IMR-90 (cell line): Measurements from ENCODE around the gene LENG1. TPM values are rescaled to one million over a fixed set of nuclear protein-coding genes. Genes with fewer than 3 reads are reported as not detected.

ENCODE experiments used
- ATAC-seq: fragments of 200-7000 bp; cut with Tn5 transposase; 2 replicates; pipeline ENCODE4 v1.9.1; 2020; ENCODE audit warnings: low read depth, mild to moderate bottlenecking, moderate library complexity
- BruUV-seq: library from RNA; stranded (reverse); fragments of 400-500 nt; replicated peaks from 2 replicates; lab custom pipeline; 2021; lab: Mats Ljungman, UMichigan
- CTCF ChIA-PET: fragments of 300-600 bp; formaldehyde crosslinking; extraction: SDS; loops from one replicate; lab custom pipeline; 2021; ENCODE audit warnings: antibody characterized with exemption; lab: Yijun Ruan, JAX
- POLR2A ChIA-PET: fragments of 300-600 bp; sonication (Branson Sonifier 250); formaldehyde crosslinking; loops from one replicate; lab custom pipeline; 2022; ENCODE audit warnings: antibody characterized with exemption; ENCODE audit not compliant: unreplicated experiment; lab: Charles Lee
- DNase-seq: peaks from one replicate; pipeline ENCODE4 v3.0.0; 2013
- H2AFZ ChIP-seq: replicated peaks from 2 replicates; pipeline ENCODE3; 2013; ENCODE audit warnings: low read length, mild to moderate bottlenecking; ENCODE audit not compliant: poor library complexity
- H2AK5ac ChIP-seq: 2 replicates; pipeline ENCODE4 v1.6.1; 2013; ENCODE audit warnings: low read depth, low read length, inconsistent platforms
- H2AK9ac ChIP-seq: replicated peaks from 2 replicates; pipeline ENCODE3; 2013; ENCODE audit warnings: mild to moderate bottlenecking, low read depth, low read length, moderate library complexity; ENCODE audit not compliant: poor library complexity
- H2BK120ac ChIP-seq: 2 replicates; pipeline ENCODE4 v1.6.1; 2013; ENCODE audit warnings: low read depth, low read length, inconsistent platforms
- H2BK15ac ChIP-seq: 3 replicates; pipeline ENCODE4 v1.6.1; 2013; ENCODE audit warnings: low read depth, low read length, inconsistent platforms
- H2BK20ac ChIP-seq: 2 replicates; pipeline ENCODE4 v1.6.1; 2013; ENCODE audit warnings: low read depth, mild to moderate bottlenecking, inconsistent platforms, low read length, moderate library complexity
- H2BK5ac ChIP-seq: 2 replicates; pipeline ENCODE4 v1.6.1; 2013; ENCODE audit warnings: mild to moderate bottlenecking, low read depth, low read length, inconsistent platforms; ENCODE audit not compliant: poor library complexity, severe bottlenecking
- H3K14ac ChIP-seq: replicated peaks from 2 replicates; pipeline ENCODE4 v1.6.1; 2013; ENCODE audit warnings: low read depth, low read length, inconsistent platforms
- H3K18ac ChIP-seq: 2 replicates; pipeline ENCODE4 v1.6.1; 2013; ENCODE audit warnings: low read depth, low read length, control low read depth
- H3K23ac ChIP-seq: 2 replicates; pipeline ENCODE4 v1.6.1; 2013; ENCODE audit warnings: low read depth, low read length, inconsistent platforms
- H3K27ac ChIP-seq: 2 replicates; pipeline ENCODE4 v1.5.1; 2013; ENCODE audit warnings: mild to moderate bottlenecking, control low read depth, low read length; ENCODE audit not compliant: insufficient read depth
- H3K27me3 ChIP-seq: 2 replicates; pipeline ENCODE4 v1.6.1; 2013; ENCODE audit warnings: low read length; ENCODE audit not compliant: control insufficient read depth, insufficient read depth
- H3K36me3 ChIP-seq: 2 replicates; pipeline ENCODE4 v1.6.1; 2013; ENCODE audit warnings: low read length, mixed read lengths; ENCODE audit not compliant: control insufficient read depth, insufficient read depth
- H3K4ac ChIP-seq: 2 replicates; pipeline ENCODE4 v1.6.1; 2013; ENCODE audit warnings: low read depth, low read length, inconsistent platforms
- H3K4me1 ChIP-seq: 2 replicates; pipeline ENCODE4 v1.6.1; 2013; ENCODE audit warnings: low read length, mixed read lengths; ENCODE audit not compliant: control insufficient read depth, insufficient read depth
- H3K4me2 ChIP-seq: 2 replicates; pipeline ENCODE4 v1.6.1; 2013; ENCODE audit warnings: low read depth, mild to moderate bottlenecking, control low read depth, low read length, moderate library complexity
- H3K4me3 ChIP-seq: 2 replicates; pipeline ENCODE4 v1.5.1; 2013; ENCODE audit warnings: low read depth, mild to moderate bottlenecking, control low read depth, low read length, moderate library complexity; ENCODE audit not compliant: insufficient read depth
- H3K56ac ChIP-seq: 2 replicates; pipeline ENCODE4 v1.6.1; 2013; ENCODE audit warnings: low read length, inconsistent platforms; ENCODE audit not compliant: insufficient read depth; ENCODE audit errors: extremely low read depth
- H3K79me1 ChIP-seq, 2 experiments: 2 replicates each; pipeline ENCODE4 v1.6.1; 2013; ENCODE audit warnings: low read length in 2 of 2, inconsistent platforms in 1 of 2, low read depth in 1 of 2
- H3K9ac ChIP-seq: 2 replicates; pipeline ENCODE4 v1.6.1; 2013; ENCODE audit warnings: low read depth, low read length, control low read depth
- H3K9me1 ChIP-seq: 2 replicates; pipeline ENCODE4 v1.6.1; 2013; ENCODE audit warnings: low read length, inconsistent platforms; ENCODE audit not compliant: insufficient read depth
- H3K9me3 ChIP-seq: 2 replicates; pipeline ENCODE4 v1.6.1; 2013; ENCODE audit warnings: low read length; ENCODE audit not compliant: control insufficient read depth, insufficient read depth
- H4K20me1 ChIP-seq: 2 replicates; pipeline ENCODE4 v1.6.1; 2013; ENCODE audit warnings: low read length, inconsistent platforms; ENCODE audit not compliant: insufficient read depth
- H4K5ac ChIP-seq: 2 replicates; pipeline ENCODE4 v1.6.1; 2013; ENCODE audit warnings: mild to moderate bottlenecking, low read depth, low read length, control low read depth
- H4K8ac ChIP-seq, 2 experiments: 2 replicates each; pipeline ENCODE4 v1.6.1; 2013; ENCODE audit warnings: low read depth in 2 of 2, low read length in 2 of 2, control low read depth in 1 of 2, inconsistent platforms in 1 of 2
- H4K91ac ChIP-seq: 2 replicates; pipeline ENCODE4 v1.6.1; 2013; ENCODE audit warnings: low read depth, low read length, inconsistent platforms; ENCODE audit not compliant: insufficient read depth
- BHLHE40 ChIP-seq: fragments of 150-350 bp; IDR thresholded peaks from 2 replicates; pipeline ENCODE4 v1.6.1; 2016; ENCODE audit warnings: mild to moderate bottlenecking, low read depth, low read length
- CEBPB ChIP-seq: IDR thresholded peaks from 2 replicates; pipeline ENCODE4 v1.6.1; 2012; ENCODE audit warnings: low read depth, low read length, improper control_type of control experiment
- CHD1 ChIP-seq: IDR thresholded peaks from 2 replicates; pipeline ENCODE4 v1.6.1; 2012; ENCODE audit warnings: low read depth, low read length, improper control_type of control experiment
- FOS ChIP-seq: fragments of 150-350 bp; IDR thresholded peaks from 2 replicates; pipeline ENCODE4 v1.6.1; 2016; ENCODE audit warnings: low read depth, low read length
- MAZ ChIP-seq: IDR thresholded peaks from 2 replicates; pipeline ENCODE4 v1.6.1; 2012; ENCODE audit warnings: low read depth, mild to moderate bottlenecking, low read length, improper control_type of control experiment, moderate library complexity, borderline replicate concordance
- MXI1 ChIP-seq: IDR thresholded peaks from 2 replicates; pipeline ENCODE4 v1.6.1; 2012; ENCODE audit warnings: low read depth, mild to moderate bottlenecking, low read length, moderate library complexity, borderline replicate concordance
- POLR2A ChIP-seq: IDR thresholded peaks from 2 replicates; pipeline ENCODE4 v1.6.1; 2012; ENCODE audit warnings: mild to moderate bottlenecking, low read depth, low read length
- RAD21 ChIP-seq: IDR thresholded peaks from 2 replicates; pipeline ENCODE4 v1.6.1; 2012; ENCODE audit warnings: low read length, improper control_type of control experiment
- RCOR1 ChIP-seq: IDR thresholded peaks from 2 replicates; pipeline ENCODE4 v1.6.1; 2012; ENCODE audit warnings: mild to moderate bottlenecking, low read length, improper control_type of control experiment; ENCODE audit not compliant: insufficient replicate concordance
- RFX5 ChIP-seq: IDR thresholded peaks from 2 replicates; pipeline ENCODE4 v1.8.0; 2012; ENCODE audit warnings: low read depth, mild to moderate bottlenecking, low read length, moderate library complexity
- SMC3 ChIP-seq: fragments of 150-350 bp; IDR thresholded peaks from 2 replicates; pipeline ENCODE4 v1.6.1; 2016; ENCODE audit warnings: low read depth, mild to moderate bottlenecking, antibody characterized with exemption, low read length, moderate library complexity
- WGBS, 2 experiments: methylation state at CpG; one replicate each; pipeline versions ENCODE4 v1.1.5 to v1.1.7; 2013; ENCODE audit warnings: missing lambda C conversion rate in 2 of 2; ENCODE audit not compliant: insufficient read length in 1 of 2; ENCODE audit errors: extremely low coverage in 2 of 2; 5-methylcytosine and 5-hydroxymethylcytosine counted together
- dilution Hi-C: fragments of 300-500 bp; cut with HindIII; formaldehyde crosslinking; loops from one replicate; pipeline ENCODE4 v1.14.3; 2018; ENCODE audit warnings: low sequenced_read_pairs; ENCODE audit not compliant: unreplicated experiment
- in situ Hi-C: fragments of 300-500 bp; cut with MboI; formaldehyde crosslinking; loops from 3 replicates; pipeline ENCODE4 v1.14.3; 2019; ENCODE audit warnings: low sequenced_read_pairs, inconsistent platforms, mixed read lengths
- intact Hi-C: fragments of 100-400 bp; cut with micrococcal nuclease; formaldehyde crosslinking; loops from 2 replicates; pipeline ENCODE4 v1.10.0; 2022
- polyA plus RNA-seq, 3 experiments: library from polyadenylated mRNA; depleted of rRNA; stranded (reverse); fragments of >200 nt; gene quantifications; 2 replicates each; pipeline ENCODE4 v1.2.3, GENCODE V29; 2012; ENCODE audit warnings: low replicate concordance in 1 of 3
- total RNA-seq: library from RNA; depleted of rRNA; stranded (reverse); fragments of >200 nt; gene quantifications from 2 replicates; pipeline ENCODE4 v1.2.3, GENCODE V29; 2012
- TF ChIP-seq, protein P1 (sequence below): fragments of 150-350 bp; IDR thresholded peaks from 2 replicates; pipeline ENCODE4 v1.6.1; 2016; ENCODE audit warnings: low read depth, mild to moderate bottlenecking, low read length, moderate library complexity, borderline replicate concordance
- TF ChIP-seq, protein P2 (sequence below): fragments of 150-350 bp; IDR thresholded peaks from 2 replicates; pipeline ENCODE4 v1.6.1; 2017; ENCODE audit warnings: mild to moderate bottlenecking, antibody characterized with exemption, low read length, low read depth
- TF ChIP-seq, protein P3 (sequence below): conservative IDR thresholded peaks from 2 replicates; pipeline ENCODE4 v1.5.1; 2012; ENCODE audit warnings: mild to moderate bottlenecking, low read depth, low read length, improper control_type of control experiment

The LENG1 gene
- total and polyA plus RNA-seq, 2 of the 4 experiments (the other 2 are of a cell fraction), result 2.7 to 5.3 TPM

DNA sequence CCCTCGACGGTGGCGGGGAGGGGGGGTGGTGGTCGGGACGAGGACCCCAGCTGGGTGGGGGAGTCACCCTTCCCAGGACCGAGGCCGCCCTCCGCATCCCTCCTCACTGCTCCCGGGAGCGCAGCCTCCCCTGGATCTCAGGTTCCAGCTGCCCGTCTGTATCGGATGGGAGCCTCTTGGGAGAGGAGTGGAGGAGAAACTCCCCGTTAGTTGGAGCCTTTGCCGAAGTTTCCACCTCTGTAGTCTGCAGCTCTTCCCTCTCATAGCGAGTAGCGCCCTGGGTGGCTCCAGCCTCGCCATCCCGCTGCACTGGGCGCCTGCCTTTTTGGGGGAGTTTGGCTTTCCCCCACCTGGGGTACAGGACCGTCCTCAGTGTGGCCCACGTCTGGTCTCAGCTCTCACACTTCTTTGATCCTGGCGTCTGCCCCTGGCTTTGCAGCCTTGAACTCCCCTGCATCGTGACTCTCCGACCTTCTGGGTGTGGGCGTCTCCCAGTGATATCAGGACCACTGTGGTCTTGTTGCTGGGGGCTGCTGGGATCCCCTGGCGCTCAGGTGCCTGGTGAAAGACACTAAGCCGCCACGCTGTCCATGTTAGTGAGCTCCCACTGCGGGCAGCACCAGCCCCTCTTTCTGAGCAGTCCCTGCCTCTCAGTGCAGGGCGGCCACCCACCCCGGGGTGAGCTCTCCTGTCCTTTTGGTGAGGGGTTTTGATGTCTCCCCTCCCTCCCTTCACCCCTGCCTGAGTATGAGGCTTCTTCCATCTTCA lies 20.8 kb downstream of the LENG1 start:
- ChIA-PET CTCF (interaction anchor here (1.1 kb wide), 1 partner anchor 72 kb away, joined by 3 read pairs; no protein-coding TSS in a partner anchor), POLR2A (no interaction called here)
- Histone ChIP-seq H3K79me1 (peaks cover 9 to 53% of the 10 kb centered on the region in 2 experiments), H3K4ac (peak overlapping the region; percentile 61; the same call in 1 of the 2 replicates), H3K4me1 (peaks cover 10% of the 10 kb centered on the region), H3K56ac (no peak overlapping the region), H2BK15ac (no peak overlapping the region), H3K9ac (peak overlapping the region; percentile 68), H4K91ac (no peak overlapping the region), H3K14ac (no peak overlapping the region; the same call in 1 of the 2 replicates), H3K23ac (peak overlapping the region; percentile 44), H3K18ac (no peak overlapping the region), H3K36me3 (peaks cover 22% of the 10 kb centered on the region), H3K27ac (peak overlapping the region; percentile 71; the same call in 1 of the 2 replicates), H3K9me3 (no peaks in the 10 kb centered on the region), H2AK9ac (peak overlapping the region; percentile 98), H3K4me3 (peak overlapping the region; percentile 51), H2BK20ac (no peak overlapping the region), H2AK5ac (peak overlapping the region; percentile 78), H3K27me3 (no peaks in the 10 kb centered on the region), H2AFZ (no peak overlapping the region), H2BK5ac (no peak overlapping the region), H2BK120ac (no peak overlapping the region), H3K9me1 (peaks cover 16% of the 10 kb centered on the region), H4K5ac (no peak overlapping the region), H3K4me2 (peak overlapping the region; percentile 77), H4K20me1 (peaks cover 54% of the 10 kb centered on the region), H4K8ac (no peak overlapping the region)
- no peak for ATAC-seq
- in situ Hi-C loops, result loop anchor here (25.0 kb wide), 1 partner anchor 1524 kb away; the partner anchor contains the start of gene U2AF2
- no peak for DNase-seq
- WGBS, 2 experiments, result 0% methylated on average over 3 of the region's 31 CpGs; no CpG with 5 or more reads in 1 of the 2 experiments
- dilution Hi-C loops, result no loop called here
- intact Hi-C loops, result no loop called here
- no TSS peak for BruUV-seq
- no peak for TF ChIP-seq FOS
- TF ChIP-seq, protein P1, sequence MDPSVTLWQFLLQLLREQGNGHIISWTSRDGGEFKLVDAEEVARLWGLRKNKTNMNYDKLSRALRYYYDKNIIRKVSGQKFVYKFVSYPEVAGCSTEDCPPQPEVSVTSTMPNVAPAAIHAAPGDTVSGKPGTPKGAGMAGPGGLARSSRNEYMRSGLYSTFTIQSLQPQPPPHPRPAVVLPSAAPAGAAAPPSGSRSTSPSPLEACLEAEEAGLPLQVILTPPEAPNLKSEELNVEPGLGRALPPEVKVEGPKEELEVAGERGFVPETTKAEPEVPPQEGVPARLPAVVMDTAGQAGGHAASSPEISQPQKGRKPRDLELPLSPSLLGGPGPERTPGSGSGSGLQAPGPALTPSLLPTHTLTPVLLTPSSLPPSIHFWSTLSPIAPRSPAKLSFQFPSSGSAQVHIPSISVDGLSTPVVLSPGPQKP, result no peak
- no peak for TF ChIP-seq BHLHE40
- no peak for TF ChIP-seq CHD1
- TF ChIP-seq RFX5, result no peak
- TF ChIP-seq MAZ, result no peak
- no peak for TF ChIP-seq SMC3
- TF ChIP-seq, protein P2, sequence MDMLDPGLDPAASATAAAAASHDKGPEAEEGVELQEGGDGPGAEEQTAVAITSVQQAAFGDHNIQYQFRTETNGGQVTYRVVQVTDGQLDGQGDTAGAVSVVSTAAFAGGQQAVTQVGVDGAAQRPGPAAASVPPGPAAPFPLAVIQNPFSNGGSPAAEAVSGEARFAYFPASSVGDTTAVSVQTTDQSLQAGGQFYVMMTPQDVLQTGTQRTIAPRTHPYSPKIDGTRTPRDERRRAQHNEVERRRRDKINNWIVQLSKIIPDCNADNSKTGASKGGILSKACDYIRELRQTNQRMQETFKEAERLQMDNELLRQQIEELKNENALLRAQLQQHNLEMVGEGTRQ, result no peak
- no peak for TF ChIP-seq POLR2A
- no peak for TF ChIP-seq MXI1
- no peak for TF ChIP-seq CEBPB
- no peak for TF ChIP-seq RAD21
- TF ChIP-seq, protein P3, sequence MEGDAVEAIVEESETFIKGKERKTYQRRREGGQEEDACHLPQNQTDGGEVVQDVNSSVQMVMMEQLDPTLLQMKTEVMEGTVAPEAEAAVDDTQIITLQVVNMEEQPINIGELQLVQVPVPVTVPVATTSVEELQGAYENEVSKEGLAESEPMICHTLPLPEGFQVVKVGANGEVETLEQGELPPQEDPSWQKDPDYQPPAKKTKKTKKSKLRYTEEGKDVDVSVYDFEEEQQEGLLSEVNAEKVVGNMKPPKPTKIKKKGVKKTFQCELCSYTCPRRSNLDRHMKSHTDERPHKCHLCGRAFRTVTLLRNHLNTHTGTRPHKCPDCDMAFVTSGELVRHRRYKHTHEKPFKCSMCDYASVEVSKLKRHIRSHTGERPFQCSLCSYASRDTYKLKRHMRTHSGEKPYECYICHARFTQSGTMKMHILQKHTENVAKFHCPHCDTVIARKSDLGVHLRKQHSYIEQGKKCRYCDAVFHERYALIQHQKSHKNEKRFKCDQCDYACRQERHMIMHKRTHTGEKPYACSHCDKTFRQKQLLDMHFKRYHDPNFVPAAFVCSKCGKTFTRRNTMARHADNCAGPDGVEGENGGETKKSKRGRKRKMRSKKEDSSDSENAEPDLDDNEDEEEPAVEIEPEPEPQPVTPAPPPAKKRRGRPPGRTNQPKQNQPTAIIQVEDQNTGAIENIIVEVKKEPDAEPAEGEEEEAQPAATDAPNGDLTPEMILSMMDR, result no peak
- TF ChIP-seq RCOR1, result no peak
